Hepatic stellate cell (primary cell): ENCODE measurements around the gene TTC28.
"Not testable (repeated sequence)": the region's sequence is repeated elsewhere in the genome, so short reads cannot be mapped to it uniquely, and the experiment has no call there.

Experiments used
- DNase-seq: peaks from one replicate; pipeline ENCODE4 v3.0.0; 2011; ENCODE audit warnings: low spot score

TTC28 gene

GRCh38 chr22:28102151-28102812 lies 577.4 kb downstream of the TTC28 start:
- no peak for DNase-seq

DNA sequence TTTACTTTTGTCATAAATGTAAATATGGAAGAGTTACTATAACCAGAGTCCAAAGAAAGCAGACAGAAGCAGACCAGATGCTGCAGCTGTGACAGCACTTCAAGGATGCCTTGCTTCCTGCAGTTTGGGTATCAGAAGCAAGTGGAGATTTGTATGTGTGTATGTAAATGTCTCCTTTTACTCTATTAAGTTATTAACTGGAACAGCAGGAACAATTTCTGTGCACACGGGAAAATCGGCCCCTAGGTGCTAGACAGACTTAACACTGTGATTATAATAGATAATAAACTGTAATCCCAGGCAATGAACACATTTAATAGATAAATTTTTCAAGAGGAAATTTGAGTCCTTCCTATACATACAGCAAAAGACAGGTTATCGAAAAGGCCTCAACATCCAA lies 582.0 kb downstream of the TTC28 start:
- DNase-seq = no peak

DNA sequence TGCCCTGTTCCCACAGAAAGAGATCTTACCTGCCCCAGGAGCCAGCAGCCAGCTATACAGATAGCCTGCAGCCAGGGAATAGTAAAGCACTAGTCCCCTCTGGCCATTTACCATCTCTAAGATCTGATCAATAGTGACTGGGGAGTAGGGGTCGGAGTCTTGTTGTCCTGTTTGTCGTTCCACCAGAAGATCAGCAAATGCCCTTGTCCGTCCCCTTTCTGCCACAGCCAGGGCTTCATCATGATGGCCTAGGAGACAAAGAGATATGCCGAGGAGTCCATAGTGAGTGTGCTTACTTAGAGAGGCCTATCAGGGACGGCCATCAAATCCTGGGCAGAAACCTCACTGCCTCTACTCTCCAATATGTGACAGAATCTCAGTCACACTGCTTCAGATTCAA lies 583.5 kb downstream of the TTC28 start:
- no peak for DNase-seq

DNA sequence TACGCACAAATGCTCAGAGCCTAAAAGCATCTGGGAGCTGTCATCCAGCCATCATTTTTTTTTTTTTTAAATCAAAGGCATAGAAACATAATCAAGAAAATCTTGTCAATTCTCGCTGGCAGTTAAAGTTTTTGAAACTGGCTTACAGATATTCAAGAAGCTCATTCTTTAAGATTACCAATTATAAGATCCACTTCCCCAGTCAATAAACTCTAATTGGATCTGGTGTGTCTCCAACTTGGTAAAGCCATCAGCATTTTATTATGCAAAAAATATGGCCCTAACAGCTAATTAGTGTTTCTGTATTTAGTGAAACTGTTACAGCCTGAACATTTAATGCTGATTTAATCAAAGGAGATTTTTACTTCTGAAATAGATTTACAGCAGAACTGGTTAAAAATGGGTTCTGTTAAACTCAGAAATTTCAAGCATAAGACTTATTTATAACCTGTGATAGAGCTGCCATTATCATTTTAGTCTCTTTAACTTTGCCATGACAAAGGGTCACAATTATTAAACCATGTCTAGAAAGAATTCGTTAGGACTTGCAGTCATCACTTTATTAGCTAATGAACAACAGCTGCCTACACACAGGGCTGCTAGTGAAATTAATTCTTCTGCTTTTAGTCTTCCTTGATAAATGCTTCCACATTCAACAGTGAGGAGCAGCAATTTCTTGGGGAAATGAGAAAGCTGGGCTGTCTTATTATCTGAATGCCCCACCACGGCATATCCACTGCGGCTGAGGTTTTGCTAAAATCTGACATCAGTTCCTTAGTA lies 584.1 kb downstream of the TTC28 start:
- DNase-seq = no peak

- no peak for DNase-seq
Measured at GRCh38 chr22:28094771-28095170, 584.9 kb downstream of the TTC28 start.

DNA sequence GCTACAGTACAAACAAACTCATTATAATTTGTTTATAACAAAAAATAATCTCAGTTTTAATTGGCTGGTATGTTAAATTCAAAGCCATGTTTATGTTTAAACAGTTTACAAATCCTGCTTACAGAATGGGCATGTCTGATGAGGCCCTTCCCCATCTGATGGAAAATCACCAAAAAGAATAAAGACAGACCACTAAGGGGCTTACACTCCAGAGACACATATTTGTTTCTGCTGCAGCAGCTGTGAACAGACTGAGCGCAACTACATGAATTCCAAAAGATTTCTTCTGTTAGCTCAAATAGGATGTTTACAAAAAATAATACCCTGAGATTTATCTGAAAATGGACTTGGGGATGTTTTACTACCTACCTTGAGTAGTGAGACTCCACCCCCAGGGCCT lies 585.9 kb downstream of the TTC28 start:
- no peak for DNase-seq

GRCh38 chr22:28091486-28091885 lies 588.2 kb downstream of the TTC28 start:
- DNase-seq = no peak

DNA sequence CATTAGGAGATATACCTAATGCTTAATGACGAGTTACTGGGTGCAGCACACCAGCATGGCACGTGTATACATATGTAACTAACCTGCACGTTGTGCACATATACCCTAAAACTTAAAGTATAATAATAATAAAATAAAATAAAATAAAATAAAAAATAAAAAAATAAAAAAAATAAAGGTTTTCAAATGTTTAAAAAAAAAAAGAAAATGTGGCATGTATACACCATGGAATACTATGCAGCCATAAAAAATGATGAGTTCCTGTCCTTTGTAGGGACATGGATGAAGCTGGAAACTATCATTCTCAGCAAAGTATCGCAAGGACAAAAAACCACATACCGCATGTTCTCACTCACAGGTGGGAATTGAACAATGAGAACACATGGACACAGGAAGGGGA lies 590.1 kb downstream of the TTC28 start:
- not testable (repeated sequence) for DNase-seq

DNA sequence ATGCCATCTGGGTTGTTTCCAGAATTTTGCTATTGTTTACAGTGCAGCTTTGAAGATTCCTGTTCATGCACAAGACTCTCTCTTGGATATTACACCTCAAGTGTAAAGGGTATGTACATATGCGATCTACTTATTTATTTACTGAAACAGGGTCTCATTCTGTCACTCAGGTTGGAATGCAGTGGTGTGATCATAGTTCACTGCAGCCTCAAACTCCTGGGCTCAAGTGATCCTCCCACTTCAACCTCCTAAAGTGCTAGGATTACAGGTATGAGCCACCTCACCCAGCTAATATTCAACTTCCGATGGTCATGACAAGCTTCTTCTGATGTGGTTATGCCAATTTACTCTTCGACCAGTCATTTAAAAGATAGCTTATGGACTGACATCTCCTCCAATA lies 602.5 kb downstream of the TTC28 start:
- DNase-seq = no peak

- DNase-seq = peak; percentile 67
Measured at GRCh38 chr22:28075358-28075981, 604.2 kb downstream of the TTC28 start.

- no peak for DNase-seq
Measured at GRCh38 chr22:28074526-28074925, 605.1 kb downstream of the TTC28 start.

DNA sequence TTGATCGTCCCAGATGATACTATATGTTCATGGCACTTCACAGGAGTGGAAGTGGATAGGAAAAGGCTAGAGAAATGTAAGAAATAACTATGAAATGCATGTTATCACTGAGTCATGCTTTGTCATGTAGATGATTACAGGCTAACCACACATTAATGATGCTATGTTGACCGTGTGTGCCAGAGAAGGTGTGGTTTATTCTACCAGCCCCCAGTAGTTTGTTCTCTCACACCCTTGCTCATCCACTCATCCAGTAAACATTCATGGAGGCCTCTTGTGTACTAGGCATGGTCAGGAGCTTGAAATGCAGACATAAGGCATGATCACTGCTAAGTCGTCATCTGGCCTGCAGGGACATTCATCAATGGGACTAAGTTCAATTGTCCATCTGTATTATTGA lies 607.6 kb downstream of the TTC28 start:
- DNase-seq = no peak

DNA sequence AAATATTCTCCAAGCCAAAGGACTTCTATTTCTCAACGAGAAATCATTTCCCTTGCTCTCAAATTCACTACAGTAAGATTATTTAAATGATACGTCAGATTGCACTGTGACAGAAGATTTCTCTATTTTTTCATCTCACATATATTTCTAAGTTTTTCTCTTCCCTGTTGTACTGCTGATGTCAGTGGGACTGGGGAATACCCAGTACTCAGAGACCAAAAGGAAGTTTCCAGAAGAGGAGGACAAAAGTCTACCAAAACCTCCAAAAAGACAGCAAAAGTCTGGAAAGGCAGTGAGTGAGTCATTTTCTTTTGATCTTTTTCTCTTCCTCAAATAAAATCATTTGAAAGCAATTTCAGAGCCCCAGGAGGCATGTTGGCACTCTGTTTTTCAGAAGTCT lies 610.8 kb downstream of the TTC28 start:
- no peak for DNase-seq

DNA sequence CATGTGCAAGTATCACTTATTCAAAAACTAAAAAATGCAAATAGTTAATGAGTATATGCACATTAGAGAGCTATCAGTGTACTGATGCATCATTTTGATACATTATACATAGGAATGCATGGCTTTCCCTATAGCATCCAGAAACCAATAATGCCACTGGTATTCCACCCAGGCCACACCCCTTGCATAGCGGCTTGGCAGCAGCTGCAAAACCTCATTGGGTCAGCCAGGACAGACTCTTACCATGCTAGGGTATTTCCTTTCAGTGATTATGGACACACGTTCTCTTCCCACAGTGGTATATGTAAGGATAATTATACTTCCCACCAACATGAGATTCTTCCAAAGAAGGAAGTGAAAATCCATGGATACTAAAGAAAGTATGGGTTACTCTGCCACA lies 614.7 kb downstream of the TTC28 start:
- DNase-seq = no peak

GRCh38 chr22:28063656-28064055 lies 616.0 kb downstream of the TTC28 start:
- DNase-seq = no peak

GRCh38 chr22:28060594-28060993 lies 619.0 kb downstream of the TTC28 start:
- DNase-seq = not testable (repeated sequence)

DNA sequence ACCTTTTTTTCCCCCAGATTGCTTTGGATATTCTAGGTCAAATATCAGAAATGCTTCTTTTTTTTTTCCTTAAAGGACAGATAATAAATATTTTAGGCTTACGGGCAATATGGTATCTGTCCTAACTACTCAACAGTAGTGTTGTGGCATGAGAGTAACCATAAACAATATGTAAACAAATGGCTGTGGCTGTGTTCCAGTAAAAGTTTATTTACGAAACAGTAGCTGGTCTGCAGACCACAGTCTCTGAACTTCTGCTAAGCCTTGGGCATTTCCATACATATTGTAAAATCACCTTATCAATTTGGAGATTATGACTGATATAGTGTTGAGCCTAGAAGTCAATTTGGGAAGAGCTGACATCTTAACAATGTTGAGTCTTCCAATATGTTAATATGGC lies 621.6 kb downstream of the TTC28 start:
- DNase-seq = no peak

- DNase-seq = no peak
Measured at GRCh38 chr22:28054819-28055208, 624.8 kb downstream of the TTC28 start.

GRCh38 chr22:28053896-28054818 lies 625.5 kb downstream of the TTC28 start:
- DNase-seq = peak; percentile 9

DNA sequence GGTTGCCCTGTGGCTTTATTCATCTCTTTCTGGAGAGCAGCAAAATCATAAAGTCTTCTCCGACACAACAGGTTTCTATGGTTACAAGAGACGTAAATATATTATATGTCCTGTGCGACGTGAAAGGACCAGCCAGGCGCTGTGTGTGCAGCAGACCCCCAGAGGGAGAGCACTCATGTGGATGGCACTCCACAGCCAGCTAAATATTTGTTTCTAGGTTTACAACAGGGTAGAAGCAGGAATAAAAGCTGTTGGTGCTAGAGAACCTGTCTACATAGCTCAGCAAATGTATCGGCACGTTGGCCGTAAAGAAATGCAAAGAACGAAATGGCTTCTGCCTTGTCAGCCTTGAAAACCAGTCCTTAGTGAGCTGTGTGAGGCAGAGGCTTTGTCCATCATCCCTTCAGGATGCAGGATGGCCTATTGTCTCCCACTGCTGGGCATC lies 626.8 kb downstream of the TTC28 start:
- no peak for DNase-seq

GRCh38 chr22:28051787-28052356 lies 627.8 kb downstream of the TTC28 start:
- DNase-seq = peak; percentile 30
